ENCODE results near the gene PARP2.

DNA sequence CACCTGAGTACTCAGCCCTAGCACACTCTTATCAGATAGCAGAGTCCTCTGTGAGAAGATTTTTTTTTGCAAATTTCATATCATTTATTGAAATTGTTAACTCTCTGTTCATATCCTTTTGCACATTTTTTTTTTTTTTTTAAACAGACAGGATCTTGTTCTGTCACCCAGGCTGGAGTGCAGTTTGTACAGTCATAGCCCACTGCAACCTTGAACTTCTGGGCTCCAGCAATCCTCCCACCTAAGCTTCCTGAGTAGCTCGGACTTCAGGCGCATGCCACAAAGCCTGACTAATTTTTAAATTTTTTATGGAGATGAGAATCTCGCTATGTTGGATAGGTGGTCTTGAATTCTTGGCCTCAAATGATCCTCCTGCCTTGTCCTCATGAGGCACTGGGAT lies 4.3 kb downstream of the PARP2 start:
- no peak for TF ChIP-seq POLR2A (IDR thresholded peaks at IDR 0.05; ENCODE audit: low read depth, low read length)
- no peak for TF ChIP-seq POLR2AphosphoS5 (IDR thresholded peaks at IDR 0.05; ENCODE audit: low read depth, low read length)
- TF ChIP-seq TAF1 (IDR thresholded peaks at IDR 0.05; ENCODE audit: borderline replicate concordance, low read depth, low read length) = no peak
